Liver (tissue), 9 donors: Measurements from ENCODE around the gene LRRC49. TPM values are rescaled to one million over a fixed set of nuclear protein-coding genes. Genes with fewer than 3 reads are reported as not detected.

ENCODE experiments used
- DNase-seq: peaks from one replicate; pipeline ENCODE4 v3.0.0-alpha.2; 2017; ENCODE audit warnings: low spot score
- H3K27ac ChIP-seq, 2 donors: one replicate each; pipeline ENCODE4 v1.7.0; 2013; ENCODE audit warnings: inconsistent platforms in 2 of 2, low read length in 2 of 2, control low read depth in 1 of 2, low read depth in 1 of 2, mild to moderate bottlenecking in 1 of 2
- H3K27me3 ChIP-seq, 4 donors: one replicate each; pipeline versions ENCODE4 v1.6.1 to v1.7.0; 2013; ENCODE audit warnings: low read length in 3 of 4, inconsistent platforms in 1 of 4, mild to moderate bottlenecking in 1 of 4, moderate library complexity in 1 of 4; ENCODE audit not compliant: control insufficient read depth in 4 of 4, insufficient read depth in 4 of 4
- H3K36me3 ChIP-seq, 4 donors: one replicate each; pipeline versions ENCODE4 v1.6.1 to v1.7.0; 2013; ENCODE audit warnings: low read length in 3 of 4, mild to moderate bottlenecking in 3 of 4, low read depth in 1 of 4, moderate library complexity in 1 of 4; ENCODE audit not compliant: control insufficient read depth in 4 of 4, insufficient read depth in 3 of 4
- H3K4me1 ChIP-seq, 4 donors: one replicate each; pipeline versions ENCODE4 v1.6.1 to v1.7.0; 2013; ENCODE audit warnings: low read length in 3 of 4, mild to moderate bottlenecking in 3 of 4, moderate library complexity in 1 of 4; ENCODE audit not compliant: control insufficient read depth in 4 of 4, insufficient read depth in 4 of 4
- H3K4me3 ChIP-seq, 3 donors: one replicate each; pipeline versions ENCODE4 v1.6.1 to v1.7.0; 2013; ENCODE audit warnings: low read length in 3 of 3, control low read depth in 1 of 3, low read depth in 1 of 3, mild to moderate bottlenecking in 1 of 3
- H3K9ac ChIP-seq, 2 donors: one replicate each; pipeline ENCODE4 v1.7.0; 2013; ENCODE audit warnings: low read length in 2 of 2, mild to moderate bottlenecking in 2 of 2, moderate library complexity in 2 of 2, control low read depth in 1 of 2, low read depth in 1 of 2
- H3K9me3 ChIP-seq, 4 donors: one replicate each; pipeline versions ENCODE4 v1.6.1 to v1.7.0; 2013; ENCODE audit warnings: low read length in 3 of 4; ENCODE audit not compliant: control insufficient read depth in 4 of 4
- EGR1 ChIP-seq, 2 donors: IDR thresholded peaks; 2 replicates each; pipeline ENCODE4 v1.6.1; 2016 to 2018; ENCODE audit warnings: antibody characterized with exemption in 2 of 2, low read depth in 2 of 2
- FOXA2 ChIP-seq: IDR thresholded peaks from 2 replicates; pipeline ENCODE4 v1.6.1; 2016; ENCODE audit warnings: antibody characterized with exemption
- GABPA ChIP-seq, 2 donors: IDR thresholded peaks in 1 of 2; conservative IDR thresholded peaks in 1 of 2; 2 replicates each; pipeline ENCODE4 v1.6.1; 2016; ENCODE audit warnings: antibody characterized with exemption in 2 of 2, mild to moderate bottlenecking in 1 of 2, moderate library complexity in 1 of 2
- HNF4A ChIP-seq, 2 donors: conservative IDR thresholded peaks; 2 replicates each; pipeline ENCODE4 v1.6.1; 2016; ENCODE audit warnings: antibody characterized with exemption in 2 of 2, mild to moderate bottlenecking in 2 of 2
- HNF4G ChIP-seq: IDR thresholded peaks from 2 replicates; pipeline ENCODE4 v1.6.1; 2016; ENCODE audit warnings: antibody characterized with exemption
- JUND ChIP-seq, 2 donors: IDR thresholded peaks; 2 replicates each; pipeline ENCODE4 v1.6.1; 2016; ENCODE audit warnings: antibody characterized with exemption in 2 of 2
- NR2F2 ChIP-seq: IDR thresholded peaks from 2 replicates; pipeline ENCODE4 v1.6.1; 2016; ENCODE audit warnings: antibody characterized with exemption
- RAD21 ChIP-seq, 2 donors: IDR thresholded peaks; 2 replicates each; pipeline ENCODE4 v1.6.1; 2016; ENCODE audit warnings: antibody characterized with exemption in 2 of 2, mild to moderate bottlenecking in 2 of 2
- SP1 ChIP-seq: IDR thresholded peaks from 2 replicates; pipeline ENCODE4 v1.6.1; 2018; ENCODE audit warnings: antibody characterized with exemption, mild to moderate bottlenecking
- TAF1 ChIP-seq: conservative IDR thresholded peaks from 2 replicates; pipeline ENCODE4 v1.6.1; 2016; ENCODE audit warnings: antibody characterized with exemption, mild to moderate bottlenecking
- WGBS: extraction: QIAGEN DNeasy Blood & Tissue Kit; methylation state at CpG from one replicate; pipeline ENCODE4 v1.1.7; 2013; 5-methylcytosine and 5-hydroxymethylcytosine counted together
- polyA plus RNA-seq, 2 donors: library from polyadenylated mRNA; stranded (reverse) in 1 of 2; unstranded in 1 of 2; fragments of 200-250 nt in 1 of 2; fragments of >200 nt in 1 of 2; fragmentation: Nextera tagmentation in 1 of 2; extraction: Ambion mirVana in 1 of 2; gene quantifications; one replicate each; pipeline versions ENCODE4 v1.2.1 to v1.2.3, GENCODE V29; 2013 to 2015
- total RNA-seq, 2 donors: library from RNA; depleted of rRNA; stranded (reverse); fragments of >200 nt; gene quantifications; one replicate each; pipeline ENCODE4 v1.2.3, GENCODE V29; 2014
- TF ChIP-seq, protein P1 (sequence below): fragments of 150-350 bp; IDR thresholded peaks from 2 replicates; pipeline ENCODE4 v1.5.1; 2017; ENCODE audit warnings: improper control_type of control experiment, low read depth, low read length; ENCODE audit not compliant: missing input control
- TF ChIP-seq, protein P2 (sequence below): IDR thresholded peaks from 2 replicates; pipeline ENCODE4 v1.6.1; 2016; ENCODE audit warnings: antibody characterized with exemption, mild to moderate bottlenecking
- TF ChIP-seq, protein P3 (sequence below): IDR thresholded peaks from 2 replicates; pipeline ENCODE4 v1.6.1; 2016; ENCODE audit warnings: antibody characterized with exemption
- TF ChIP-seq, protein P4 (sequence below): IDR thresholded peaks from 2 replicates; pipeline ENCODE4 v1.6.1; 2016; ENCODE audit warnings: antibody characterized with exemption
- TF ChIP-seq, protein P5 (sequence below): IDR thresholded peaks from 2 replicates; pipeline ENCODE4 v1.6.1; 2016; ENCODE audit warnings: antibody characterized with exemption
- donor health status: healthy.
- donor health status: healthy.
- donor health status: healthy.
- donor health status: healthy.
- donor health status: healthy.

LRRC49 gene
- total and polyA plus RNA-seq, 4 donors = 0.20 to 1.1 (median 0.31) TPM

DNA sequence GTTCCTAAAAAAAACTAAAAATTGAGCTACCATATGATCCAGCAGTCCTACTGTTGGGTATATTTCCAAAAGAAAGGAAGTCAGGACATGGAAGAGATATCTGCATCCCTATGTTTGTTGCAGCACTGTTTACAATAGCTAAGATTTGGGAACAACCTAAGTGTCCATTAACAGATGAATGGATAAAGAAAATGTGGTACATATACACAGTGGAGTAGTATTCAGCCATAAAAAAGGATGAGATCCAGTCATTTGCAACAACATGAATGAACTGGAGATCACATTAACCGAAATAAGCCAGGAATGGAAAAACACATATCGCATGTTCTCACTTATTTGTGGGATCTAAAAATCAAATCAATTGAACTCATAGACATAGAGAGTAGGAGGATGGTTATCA, 29.5 kb downstream of the LRRC49 start:
- no peak for DNase-seq
- Histone ChIP-seq H3K4me1 (no peaks in the 10 kb centered on the region), H3K27ac (no peak overlapping the region), H3K9ac (no peak overlapping the region), H3K4me3 (no peak overlapping the region), H3K9me3 (no peaks in the 10 kb centered on the region), H3K36me3 (no peaks in the 10 kb centered on the region), H3K27me3 (no peaks in the 10 kb centered on the region)
- TF ChIP-seq, protein P1, sequence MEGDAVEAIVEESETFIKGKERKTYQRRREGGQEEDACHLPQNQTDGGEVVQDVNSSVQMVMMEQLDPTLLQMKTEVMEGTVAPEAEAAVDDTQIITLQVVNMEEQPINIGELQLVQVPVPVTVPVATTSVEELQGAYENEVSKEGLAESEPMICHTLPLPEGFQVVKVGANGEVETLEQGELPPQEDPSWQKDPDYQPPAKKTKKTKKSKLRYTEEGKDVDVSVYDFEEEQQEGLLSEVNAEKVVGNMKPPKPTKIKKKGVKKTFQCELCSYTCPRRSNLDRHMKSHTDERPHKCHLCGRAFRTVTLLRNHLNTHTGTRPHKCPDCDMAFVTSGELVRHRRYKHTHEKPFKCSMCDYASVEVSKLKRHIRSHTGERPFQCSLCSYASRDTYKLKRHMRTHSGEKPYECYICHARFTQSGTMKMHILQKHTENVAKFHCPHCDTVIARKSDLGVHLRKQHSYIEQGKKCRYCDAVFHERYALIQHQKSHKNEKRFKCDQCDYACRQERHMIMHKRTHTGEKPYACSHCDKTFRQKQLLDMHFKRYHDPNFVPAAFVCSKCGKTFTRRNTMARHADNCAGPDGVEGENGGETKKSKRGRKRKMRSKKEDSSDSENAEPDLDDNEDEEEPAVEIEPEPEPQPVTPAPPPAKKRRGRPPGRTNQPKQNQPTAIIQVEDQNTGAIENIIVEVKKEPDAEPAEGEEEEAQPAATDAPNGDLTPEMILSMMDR = no peak
- TF ChIP-seq, protein P2, sequence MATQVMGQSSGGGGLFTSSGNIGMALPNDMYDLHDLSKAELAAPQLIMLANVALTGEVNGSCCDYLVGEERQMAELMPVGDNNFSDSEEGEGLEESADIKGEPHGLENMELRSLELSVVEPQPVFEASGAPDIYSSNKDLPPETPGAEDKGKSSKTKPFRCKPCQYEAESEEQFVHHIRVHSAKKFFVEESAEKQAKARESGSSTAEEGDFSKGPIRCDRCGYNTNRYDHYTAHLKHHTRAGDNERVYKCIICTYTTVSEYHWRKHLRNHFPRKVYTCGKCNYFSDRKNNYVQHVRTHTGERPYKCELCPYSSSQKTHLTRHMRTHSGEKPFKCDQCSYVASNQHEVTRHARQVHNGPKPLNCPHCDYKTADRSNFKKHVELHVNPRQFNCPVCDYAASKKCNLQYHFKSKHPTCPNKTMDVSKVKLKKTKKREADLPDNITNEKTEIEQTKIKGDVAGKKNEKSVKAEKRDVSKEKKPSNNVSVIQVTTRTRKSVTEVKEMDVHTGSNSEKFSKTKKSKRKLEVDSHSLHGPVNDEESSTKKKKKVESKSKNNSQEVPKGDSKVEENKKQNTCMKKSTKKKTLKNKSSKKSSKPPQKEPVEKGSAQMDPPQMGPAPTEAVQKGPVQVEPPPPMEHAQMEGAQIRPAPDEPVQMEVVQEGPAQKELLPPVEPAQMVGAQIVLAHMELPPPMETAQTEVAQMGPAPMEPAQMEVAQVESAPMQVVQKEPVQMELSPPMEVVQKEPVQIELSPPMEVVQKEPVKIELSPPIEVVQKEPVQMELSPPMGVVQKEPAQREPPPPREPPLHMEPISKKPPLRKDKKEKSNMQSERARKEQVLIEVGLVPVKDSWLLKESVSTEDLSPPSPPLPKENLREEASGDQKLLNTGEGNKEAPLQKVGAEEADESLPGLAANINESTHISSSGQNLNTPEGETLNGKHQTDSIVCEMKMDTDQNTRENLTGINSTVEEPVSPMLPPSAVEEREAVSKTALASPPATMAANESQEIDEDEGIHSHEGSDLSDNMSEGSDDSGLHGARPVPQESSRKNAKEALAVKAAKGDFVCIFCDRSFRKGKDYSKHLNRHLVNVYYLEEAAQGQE = no peak
- TF ChIP-seq, protein P3, sequence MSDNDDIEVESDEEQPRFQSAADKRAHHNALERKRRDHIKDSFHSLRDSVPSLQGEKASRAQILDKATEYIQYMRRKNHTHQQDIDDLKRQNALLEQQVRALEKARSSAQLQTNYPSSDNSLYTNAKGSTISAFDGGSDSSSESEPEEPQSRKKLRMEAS = no peak
- TF ChIP-seq TAF1 = no peak
- TF ChIP-seq, protein P4, sequence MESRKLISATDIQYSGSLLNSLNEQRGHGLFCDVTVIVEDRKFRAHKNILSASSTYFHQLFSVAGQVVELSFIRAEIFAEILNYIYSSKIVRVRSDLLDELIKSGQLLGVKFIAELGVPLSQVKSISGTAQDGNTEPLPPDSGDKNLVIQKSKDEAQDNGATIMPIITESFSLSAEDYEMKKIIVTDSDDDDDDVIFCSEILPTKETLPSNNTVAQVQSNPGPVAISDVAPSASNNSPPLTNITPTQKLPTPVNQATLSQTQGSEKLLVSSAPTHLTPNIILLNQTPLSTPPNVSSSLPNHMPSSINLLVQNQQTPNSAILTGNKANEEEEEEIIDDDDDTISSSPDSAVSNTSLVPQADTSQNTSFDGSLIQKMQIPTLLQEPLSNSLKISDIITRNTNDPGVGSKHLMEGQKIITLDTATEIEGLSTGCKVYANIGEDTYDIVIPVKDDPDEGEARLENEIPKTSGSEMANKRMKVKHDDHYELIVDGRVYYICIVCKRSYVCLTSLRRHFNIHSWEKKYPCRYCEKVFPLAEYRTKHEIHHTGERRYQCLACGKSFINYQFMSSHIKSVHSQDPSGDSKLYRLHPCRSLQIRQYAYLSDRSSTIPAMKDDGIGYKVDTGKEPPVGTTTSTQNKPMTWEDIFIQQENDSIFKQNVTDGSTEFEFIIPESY = no peak
- 83% methylated on average over 2 of the region's 2 CpGs for WGBS

DNA sequence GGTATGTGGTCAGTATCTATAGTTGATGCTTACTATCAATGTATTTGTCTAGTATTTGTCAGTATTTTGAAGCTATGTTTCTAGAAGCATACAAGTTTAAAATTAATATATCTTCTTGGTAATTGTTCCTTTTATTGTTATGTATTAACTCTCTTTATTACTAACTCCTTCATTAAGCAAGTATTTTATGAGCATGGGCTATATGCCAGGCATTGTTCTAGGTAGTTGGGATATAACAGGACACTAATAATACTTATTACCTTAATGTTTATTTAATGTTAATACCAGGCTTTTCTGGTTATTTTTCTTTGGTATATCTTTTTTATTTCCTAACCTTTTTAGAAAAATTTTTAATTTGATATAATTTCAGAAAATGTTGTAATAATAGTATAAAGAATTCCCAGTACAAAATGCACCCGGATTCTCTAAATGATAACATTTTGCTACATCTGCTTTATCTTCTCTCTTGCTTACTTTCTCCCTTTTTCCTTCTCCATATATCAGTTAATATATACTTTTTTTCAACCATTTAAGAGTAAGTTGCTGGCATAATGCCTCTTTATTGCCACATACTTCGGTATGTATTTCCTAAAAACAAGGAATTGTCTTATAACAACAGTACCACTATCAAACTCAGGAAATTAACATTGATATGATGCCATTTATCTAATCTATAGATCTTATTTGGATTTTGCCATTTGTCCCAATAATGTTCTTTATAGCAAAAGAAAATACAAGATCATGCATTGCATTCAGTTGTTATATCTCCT, 30.9 kb downstream of the LRRC49 start:
- Histone ChIP-seq H3K9me3 (no peaks in the 10 kb centered on the region), H3K27me3 (no peaks in the 10 kb centered on the region), H3K4me1 (no peaks in the 10 kb centered on the region), H3K4me3 (no peak overlapping the region), H3K9ac (no peak overlapping the region), H3K36me3 (no peaks in the 10 kb centered on the region), H3K27ac (no peak overlapping the region)
- DNase-seq = no peak
- 81% methylated on average over 2 of the region's 2 CpGs for WGBS
- TF ChIP-seq, protein P5, sequence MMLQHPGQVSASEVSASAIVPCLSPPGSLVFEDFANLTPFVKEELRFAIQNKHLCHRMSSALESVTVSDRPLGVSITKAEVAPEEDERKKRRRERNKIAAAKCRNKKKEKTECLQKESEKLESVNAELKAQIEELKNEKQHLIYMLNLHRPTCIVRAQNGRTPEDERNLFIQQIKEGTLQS = no peak
- TF ChIP-seq, protein P4 = no peak
- TF ChIP-seq SP1 (no peak), FOXA2 (no peak), RAD21 (IDR thresholded peaks at IDR 0.05) (no peak), NR2F2 (no peak), JUND (IDR thresholded peaks at IDR 0.05) (no peak), HNF4G (no peak), TAF1 (no peak), EGR1 (IDR thresholded peaks at IDR 0.05; ENCODE audit: low read depth in 2 of 2) (no peak), HNF4A (conservative IDR thresholded peaks at IDR 0.05) (no peak), GABPA (IDR thresholded peaks at IDR 0.05 in 1 of 2, conservative IDR thresholded peaks at IDR 0.05 in 1 of 2) (no peak)
- TF ChIP-seq, protein P3 = no peak
- TF ChIP-seq, protein P1 = no peak
